Activated CD8-positive, alpha-beta memory T cell treated with anti-CD3 and anti-CD28 coated beads, Interleukin-2, amount 50 U/mL, for 48 hours (primary cell): ENCODE data around the gene PDK4.
"Not testable (repeated sequence)": the region's sequence is repeated elsewhere in the genome, so short reads cannot be mapped to it uniquely, and the experiment has no call there.

Source experiments
- DNase-seq: peaks from one replicate; pipeline ENCODE4 v3.0.0-alpha.2; 2020

PDK4 gene

GRCh38 chr7:95604397-95604796, 8.1 kb upstream of the PDK4 start:
- not testable (repeated sequence) for DNase-seq

- DNase-seq, result no peak
These were observed 6.1 kb upstream of the PDK4 start for GRCh38 chr7:95602421-95602820.

- DNase-seq, result no peak
These were observed 5.0 kb upstream of the PDK4 start for GRCh38 chr7:95601316-95601715.

- DNase-seq, result no peak
These were observed 2.8 kb upstream of the PDK4 start for GRCh38 chr7:95599069-95599468.

- no peak for DNase-seq
These were observed 2.2 kb upstream of the PDK4 start for GRCh38 chr7:95598511-95598910.

- DNase-seq, result no peak
These were observed 544 bp downstream of the PDK4 start for GRCh38 chr7:95595746-95596197.

GRCh38 chr7:95594185-95594584, 2.1 kb downstream of the PDK4 start:
- no peak for DNase-seq

- no peak for DNase-seq
These were observed 3.0 kb downstream of the PDK4 start for GRCh38 chr7:95593343-95593742.

GRCh38 chr7:95592570-95592969, 3.7 kb downstream of the PDK4 start:
- DNase-seq, result no peak

- no peak for DNase-seq
These were observed 5.7 kb downstream of the PDK4 start for GRCh38 chr7:95590387-95591248.

GRCh38 chr7:95589766-95590165, 6.5 kb downstream of the PDK4 start:
- no peak for DNase-seq

- no peak for DNase-seq
These were observed 7.3 kb downstream of the PDK4 start for GRCh38 chr7:95589031-95589430.

GRCh38 chr7:95586951-95587301, 9.4 kb downstream of the PDK4 start:
- no peak for DNase-seq

GRCh38 chr7:95585426-95585789, 10.9 kb downstream of the PDK4 start:
- no peak for DNase-seq

GRCh38 chr7:95584769-95585425, 11.4 kb downstream of the PDK4 start:
- no peak for DNase-seq

GRCh38 chr7:95583834-95584621, 12.3 kb downstream of the PDK4 start:
- DNase-seq, result no peak

GRCh38 chr7:95582578-95583293, 13.6 kb downstream of the PDK4 start:
- DNase-seq, result no peak

GRCh38 chr7:95581467-95581866, 14.8 kb downstream of the PDK4 start:
- DNase-seq, result no peak

- DNase-seq, result no peak
These were observed 17.0 kb downstream of the PDK4 start for GRCh38 chr7:95579318-95579717.

GRCh38 chr7:95578299-95578855, 17.9 kb downstream of the PDK4 start:
- DNase-seq, result no peak

- DNase-seq, result no peak
These were observed 19.2 kb downstream of the PDK4 start for GRCh38 chr7:95577137-95577536.

- no peak for DNase-seq
These were observed 26.6 kb downstream of the PDK4 start for GRCh38 chr7:95569720-95570119.

GRCh38 chr7:95560674-95561073, 35.6 kb downstream of the PDK4 start:
- no peak for DNase-seq
